Suprapubic skin (tissue), 4 donors: ENCODE results near the gene AMACR.

ENCODE experiments used
- EP300 ChIP-seq: sonication (generic); formaldehyde crosslinking; IDR thresholded peaks from one replicate; pipeline ENCODE4 v1.6.1; 2017; ENCODE audit warnings: antibody characterized with exemption
- POLR2A ChIP-seq, 2 donors: fragments of 450-650 bp; IDR thresholded peaks; one replicate each; pipeline ENCODE4 v1.6.1; 2017; ENCODE audit warnings: antibody characterized with exemption in 2 of 2, mild to moderate bottlenecking in 2 of 2, moderate library complexity in 2 of 2
- POLR2AphosphoS5 ChIP-seq, 3 donors: sonication (generic); formaldehyde crosslinking; IDR thresholded peaks; one replicate each; pipeline ENCODE4 v1.6.1; 2017; ENCODE audit warnings: antibody characterized with exemption in 3 of 3
- TF ChIP-seq, protein P1 (sequence below), 2 donors: fragments of 200-600 bp in 1 of 2; fragments of 450-650 bp in 1 of 2; sonication (generic) in 1 of 2; IDR thresholded peaks; one replicate each; pipeline ENCODE4 v1.5.1; 2016 to 2019; ENCODE audit warnings: antibody characterized with exemption in 2 of 2, mild to moderate bottlenecking in 1 of 2, moderate library complexity in 1 of 2

DNA sequence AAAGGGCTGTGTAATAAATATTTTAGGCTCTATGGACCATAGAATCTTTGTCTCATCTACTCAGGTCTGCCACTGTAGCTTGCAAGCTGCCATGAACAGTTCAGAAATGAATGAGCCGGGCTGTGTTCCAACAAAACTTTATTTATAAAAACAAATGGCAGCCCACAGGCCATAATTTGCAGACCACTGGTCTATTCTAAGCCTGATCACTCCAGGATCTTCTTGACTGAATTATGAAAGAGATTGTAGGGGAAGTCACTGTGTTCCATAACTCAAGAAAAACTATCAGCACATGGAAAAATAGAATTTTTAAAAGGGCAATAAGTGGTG lies 46.5 kb upstream of the AMACR start:
- TF ChIP-seq, protein P1, sequence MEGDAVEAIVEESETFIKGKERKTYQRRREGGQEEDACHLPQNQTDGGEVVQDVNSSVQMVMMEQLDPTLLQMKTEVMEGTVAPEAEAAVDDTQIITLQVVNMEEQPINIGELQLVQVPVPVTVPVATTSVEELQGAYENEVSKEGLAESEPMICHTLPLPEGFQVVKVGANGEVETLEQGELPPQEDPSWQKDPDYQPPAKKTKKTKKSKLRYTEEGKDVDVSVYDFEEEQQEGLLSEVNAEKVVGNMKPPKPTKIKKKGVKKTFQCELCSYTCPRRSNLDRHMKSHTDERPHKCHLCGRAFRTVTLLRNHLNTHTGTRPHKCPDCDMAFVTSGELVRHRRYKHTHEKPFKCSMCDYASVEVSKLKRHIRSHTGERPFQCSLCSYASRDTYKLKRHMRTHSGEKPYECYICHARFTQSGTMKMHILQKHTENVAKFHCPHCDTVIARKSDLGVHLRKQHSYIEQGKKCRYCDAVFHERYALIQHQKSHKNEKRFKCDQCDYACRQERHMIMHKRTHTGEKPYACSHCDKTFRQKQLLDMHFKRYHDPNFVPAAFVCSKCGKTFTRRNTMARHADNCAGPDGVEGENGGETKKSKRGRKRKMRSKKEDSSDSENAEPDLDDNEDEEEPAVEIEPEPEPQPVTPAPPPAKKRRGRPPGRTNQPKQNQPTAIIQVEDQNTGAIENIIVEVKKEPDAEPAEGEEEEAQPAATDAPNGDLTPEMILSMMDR (IDR thresholded peaks at IDR 0.05), result no peak
- TF ChIP-seq POLR2AphosphoS5 (IDR thresholded peaks at IDR 0.05) (no peak), POLR2A (IDR thresholded peaks at IDR 0.05) (no peak), EP300 (no peak)
